MM.1S (cell line): ENCODE data around the gene KBTBD2.
"Not testable (repeated sequence)": the region's sequence is repeated elsewhere in the genome, so short reads cannot be mapped to it uniquely, and the experiment has no call there.

ENCODE experiments used
- DNase-seq: peaks from one replicate; pipeline ENCODE4 v3.0.0-alpha.2; 2015
- H2AFZ ChIP-seq: fragments of 300-600 bp; sonication (generic); 2 replicates; pipeline ENCODE4 v1.6.0; 2016; ENCODE audit warnings: antibody characterized with exemption, low read length
- H3F3A ChIP-seq: fragments of 300-600 bp; sonication (generic); 2 replicates; pipeline ENCODE4 v1.6.1; 2016; ENCODE audit warnings: mild to moderate bottlenecking, antibody characterized with exemption, low read length, moderate library complexity, mixed read lengths; ENCODE audit not compliant: insufficient read depth
- H3K27ac ChIP-seq: fragments of 300-600 bp; sonication (generic); 2 replicates; pipeline ENCODE4 v1.5.1; 2016; ENCODE audit warnings: mild to moderate bottlenecking, low read length
- H3K27me3 ChIP-seq: fragments of 300-600 bp; sonication (generic); replicated peaks from 2 replicates; pipeline ENCODE4 v1.6.0; 2016; ENCODE audit warnings: low read length; ENCODE audit not compliant: insufficient read depth
- H3K36me3 ChIP-seq: fragments of 300-600 bp; sonication (generic); replicated peaks from 2 replicates; pipeline ENCODE4 v1.6.1; 2016; ENCODE audit warnings: mild to moderate bottlenecking, low read length, mixed read lengths; ENCODE audit not compliant: insufficient read depth
- H3K4me1 ChIP-seq: fragments of 300-600 bp; sonication (generic); 2 replicates; pipeline ENCODE4 v1.6.1; 2016; ENCODE audit warnings: low read length, mixed read lengths
- H3K4me2 ChIP-seq: fragments of 300-600 bp; sonication (generic); 2 replicates; pipeline ENCODE4 v1.6.0; 2016; ENCODE audit warnings: low read depth, low read length
- H3K4me3 ChIP-seq: fragments of 300-600 bp; sonication (generic); 2 replicates; pipeline ENCODE4 v1.5.1; 2016; ENCODE audit warnings: low read length, mixed read lengths
- H3K79me2 ChIP-seq: fragments of 300-600 bp; sonication (generic); 2 replicates; pipeline ENCODE4 v1.6.1; 2016; ENCODE audit warnings: mixed run types, low read length, mixed read lengths
- H3K9ac ChIP-seq: fragments of 300-600 bp; sonication (generic); 2 replicates; pipeline ENCODE4 v1.6.1; 2016; ENCODE audit warnings: low read length, mixed read lengths
- H3K9me2 ChIP-seq: fragments of 300-600 bp; sonication (generic); replicated peaks from 2 replicates; pipeline ENCODE4 v1.6.1; 2016; ENCODE audit warnings: mild to moderate bottlenecking, low read length, mixed read lengths; ENCODE audit not compliant: insufficient read depth
- H3K9me3 ChIP-seq: fragments of 300-600 bp; sonication (generic); replicated peaks from 2 replicates; pipeline ENCODE4 v1.6.1; 2016; ENCODE audit warnings: mild to moderate bottlenecking, low read length, mixed read lengths; ENCODE audit not compliant: insufficient read depth
- H4K20me1 ChIP-seq: fragments of 300-600 bp; sonication (generic); 2 replicates; pipeline ENCODE4 v1.6.1; 2016; ENCODE audit warnings: mild to moderate bottlenecking, low read length, moderate library complexity, mixed read lengths; ENCODE audit not compliant: insufficient read depth
- CTCF ChIP-seq: fragments of 300-600 bp; sonication (generic); IDR thresholded peaks from 2 replicates; pipeline ENCODE4 v1.5.1; 2016; ENCODE audit warnings: antibody characterized with exemption, low read length, mixed read lengths
- EZH2 ChIP-seq: fragments of 300-600 bp; sonication (generic); optimal IDR thresholded peaks from 2 replicates; pipeline ENCODE3; 2017; ENCODE audit warnings: low read depth, mild to moderate bottlenecking, antibody characterized with exemption, low read length, mixed read lengths
- EZH2phosphoT487 ChIP-seq: fragments of 300-600 bp; sonication (generic); IDR thresholded peaks from 2 replicates; pipeline ENCODE4 v1.6.1; 2018; ENCODE audit warnings: antibody characterized with exemption, low read length

Gene KBTBD2

GRCh38 chr7:32929430-32930143 lies 38.0 kb upstream of the KBTBD2 start:
- no peak overlapping the region for H3K9ac ChIP-seq
- H3F3A ChIP-seq = no peaks in the 10 kb centered on the region
- no peak overlapping the region for H2AFZ ChIP-seq
- H3K9me3 ChIP-seq = no peaks in the 10 kb centered on the region
- no peaks in the 10 kb centered on the region for H3K27me3 ChIP-seq
- no peak overlapping the region for H3K4me3 ChIP-seq
- no peak overlapping the region for H3K27ac ChIP-seq
- H3K9me2 ChIP-seq = no peaks in the 10 kb centered on the region
- no peaks in the 10 kb centered on the region for H3K36me3 ChIP-seq
- no peaks in the 10 kb centered on the region for H3K4me1 ChIP-seq
- no peak overlapping the region for H3K4me2 ChIP-seq
- no peaks in the 10 kb centered on the region for H4K20me1 ChIP-seq
- no peak for DNase-seq
- no peaks in the 10 kb centered on the region for H3K79me2 ChIP-seq
- TF ChIP-seq CTCF = no peak
- no peak for TF ChIP-seq EZH2phosphoT487
- TF ChIP-seq EZH2 = no peak

GRCh38 chr7:32928785-32929298 lies 37.3 kb upstream of the KBTBD2 start:
- Histone ChIP-seq H4K20me1 (no peaks in the 10 kb centered on the region), H3K4me3 (no peak overlapping the region), H3K9ac (no peak overlapping the region), H3K4me1 (no peaks in the 10 kb centered on the region), H3K9me2 (no peaks in the 10 kb centered on the region), H3K4me2 (no peak overlapping the region), H2AFZ (no peak overlapping the region), H3K9me3 (no peaks in the 10 kb centered on the region), H3K36me3 (no peaks in the 10 kb centered on the region), H3F3A (no peaks in the 10 kb centered on the region), H3K27ac (no peak overlapping the region), H3K79me2 (no peaks in the 10 kb centered on the region), H3K27me3 (no peaks in the 10 kb centered on the region)
- TF ChIP-seq EZH2phosphoT487 (no peak), CTCF (no peak), EZH2 (no peak)
- DNase-seq = no peak

GRCh38 chr7:32921896-32922295 lies 30.3 kb upstream of the KBTBD2 start:
- Histone ChIP-seq H4K20me1 (no peaks in the 10 kb centered on the region), H3K79me2 (no peaks in the 10 kb centered on the region), H2AFZ (no peak overlapping the region), H3K9me2 (no peaks in the 10 kb centered on the region), H3K27ac (no peak overlapping the region), H3K36me3 (no peaks in the 10 kb centered on the region), H3F3A (no peaks in the 10 kb centered on the region), H3K4me2 (no peak overlapping the region), H3K9ac (no peak overlapping the region), H3K27me3 (no peaks in the 10 kb centered on the region), H3K9me3 (no peaks in the 10 kb centered on the region), H3K4me1 (no peaks in the 10 kb centered on the region), H3K4me3 (no peak overlapping the region)
- no peak for DNase-seq
- TF ChIP-seq CTCF = no peak
- no peak for TF ChIP-seq EZH2
- no peak for TF ChIP-seq EZH2phosphoT487

GRCh38 chr7:32916994-32917393 lies 25.4 kb upstream of the KBTBD2 start:
- DNase-seq, H3K79me2 ChIP-seq, H3K4me1 ChIP-seq, H2AFZ ChIP-seq, H3K9me2 ChIP-seq, H3K4me2 ChIP-seq, H3K27ac ChIP-seq, H3F3A ChIP-seq, H3K4me3 ChIP-seq, H3K9me3 ChIP-seq, H3K9ac ChIP-seq, H3K27me3 ChIP-seq, H4K20me1 ChIP-seq, H3K36me3 ChIP-seq: not testable (repeated sequence)
